A673 (cell line): ENCODE measurements around the gene LIME1.

ENCODE experiments used
- CTCF ChIP-seq: fragments of 300-800, 200-600 bp; sonication (generic); conservative IDR thresholded peaks from 2 replicates; pipeline ENCODE4 v1.5.1; 2017; ENCODE audit warnings: low read depth, mild to moderate bottlenecking, antibody characterized with exemption, low read length, moderate library complexity, mixed read lengths
- EZH2 ChIP-seq: fragments of 200-600 bp; sonication (generic); IDR thresholded peaks from 2 replicates; pipeline ENCODE4 v1.6.1; 2017; ENCODE audit warnings: borderline replicate concordance, low read depth, mild to moderate bottlenecking, mixed read lengths, antibody characterized with exemption, low read length; ENCODE audit not compliant: poor library complexity, severe bottlenecking

GRCh38 chr20:63738687-63739129 lies 2.2 kb downstream of the LIME1 start:
- no peak for TF ChIP-seq CTCF
- no peak for TF ChIP-seq EZH2
